GM12892 (cell line): ENCODE data around the gene RASA3.

ENCODE experiments used
- POLR2A ChIP-seq: IDR thresholded peaks from 2 replicates; pipeline ENCODE4 v1.6.1; 2011; ENCODE audit warnings: low read depth, low read length, control low read depth
- POLR2AphosphoS5 ChIP-seq: IDR thresholded peaks from 2 replicates; pipeline ENCODE4 v1.6.1; 2011; ENCODE audit warnings: low read depth, low read length, control low read depth
- TAF1 ChIP-seq: IDR thresholded peaks from 2 replicates; pipeline ENCODE4 v1.6.1; 2011; ENCODE audit warnings: low read depth, mild to moderate bottlenecking, control low read depth, low read length, borderline replicate concordance

DNA sequence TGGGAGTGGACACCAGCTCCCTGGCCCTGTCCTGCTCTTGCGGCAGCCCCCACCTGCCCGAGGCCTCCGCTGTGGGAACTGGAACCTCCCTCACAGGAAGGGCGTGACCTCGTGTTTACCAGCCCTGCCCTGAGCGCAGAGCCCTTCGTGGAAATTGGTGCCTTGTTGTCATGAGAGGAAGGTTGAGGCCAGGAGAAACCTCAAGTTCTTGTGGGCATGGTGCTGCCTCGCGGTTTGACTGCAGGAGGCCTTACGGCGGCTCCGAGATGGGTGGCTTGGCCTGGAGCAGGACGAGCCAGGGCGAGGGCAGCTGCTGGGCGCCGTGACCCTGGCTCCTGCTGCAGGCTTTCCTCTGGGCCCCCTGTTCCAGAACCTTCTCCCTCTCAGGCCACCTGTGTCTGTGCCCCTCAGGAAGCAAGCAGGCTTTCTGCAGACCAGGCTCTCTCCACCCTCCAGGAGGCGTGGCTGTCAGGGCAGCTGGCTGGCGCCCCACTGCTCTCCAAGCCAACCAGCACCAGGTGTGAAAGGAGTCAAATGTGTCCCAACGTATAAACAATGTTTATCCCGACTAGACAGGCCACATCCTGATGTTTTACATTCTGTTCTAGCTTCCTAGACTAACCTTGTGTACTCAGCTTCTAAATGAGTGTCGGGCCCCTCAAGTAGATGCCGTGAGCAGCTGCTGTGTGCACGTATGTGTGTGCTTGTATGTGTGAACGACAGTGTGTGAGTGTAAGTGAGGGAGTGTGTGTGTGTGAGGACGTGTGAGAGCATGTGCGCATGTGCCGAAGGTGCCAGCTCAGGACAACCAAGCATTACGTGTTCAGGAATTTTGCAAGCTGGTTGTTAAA, 10.4 kb upstream of the RASA3 start:
- TF ChIP-seq POLR2A (no peak), POLR2AphosphoS5 (no peak), TAF1 (no peak)
